Ovary (tissue), 10 donors: Measurements from ENCODE around the gene MPP2. TPM values are rescaled to one million over a fixed set of nuclear protein-coding genes. Genes with fewer than 3 reads are reported as not detected.

ENCODE experiments used
- DNase-seq, 5 donors: peaks; one replicate each; pipeline ENCODE4 v3.0.0-alpha.2; 2019 to 2020
- H3K27ac ChIP-seq, 2 donors: fragments of 200-600 bp; one replicate each; pipeline versions ENCODE4 v1.5.1 to v1.8.0; 2019 to 2022
- H3K27me3 ChIP-seq: fragments of 200-600 bp; one replicate; pipeline ENCODE4 v1.8.0; 2022
- H3K36me3 ChIP-seq: fragments of 200-600 bp; sonication (generic); one replicate; pipeline ENCODE4 v1.5.1; 2019
- H3K4me1 ChIP-seq: one replicate; pipeline ENCODE4 v1.8.1; 2013; ENCODE audit warnings: mild to moderate bottlenecking, moderate library complexity; ENCODE audit not compliant: insufficient read depth
- H3K4me3 ChIP-seq: fragments of 200-600 bp; sonication (generic); one replicate; pipeline ENCODE4 v1.5.1; 2017
- H3K9me3 ChIP-seq, 2 donors: fragments of 200-600 bp in 1 of 2; sonication (generic) in 1 of 2; one replicate each; pipeline versions ENCODE4 v1.5.1 to v1.8.1; 2013 to 2019; ENCODE audit warnings: mild to moderate bottlenecking in 1 of 2, moderate library complexity in 1 of 2
- CTCF ChIP-seq, 3 donors: fragments of 450-650 bp in 2 of 3; fragments of 200-600 bp in 1 of 3; IDR thresholded peaks; one replicate each; pipeline versions ENCODE4 v1.5.1 to v1.8.0; 2016 to 2022; ENCODE audit warnings: antibody characterized with exemption in 3 of 3, mild to moderate bottlenecking in 1 of 3
- EP300 ChIP-seq: sonication (generic); formaldehyde crosslinking; IDR thresholded peaks from one replicate; pipeline ENCODE4 v1.6.1; 2017; ENCODE audit warnings: antibody characterized with exemption
- POLR2A ChIP-seq: fragments of 450-650 bp; IDR thresholded peaks from one replicate; pipeline ENCODE4 v1.6.1; 2017; ENCODE audit warnings: antibody characterized with exemption, mild to moderate bottlenecking, moderate library complexity
- WGBS, 3 donors: extraction: QIAGEN DNeasy Blood & Tissue Kit in 1 of 3; methylation state at CpG; one replicate each; pipeline versions ENCODE4 v1.1.5 to v1.1.7; 2013 to 2017; 5-methylcytosine and 5-hydroxymethylcytosine counted together
- intact Hi-C, 4 donors: fragments of 100-400 bp; cut with DNase I; formaldehyde crosslinking; loops; one replicate each; pipeline versions ENCODE4 v1.11.0 to v1.15.1; 2022 to 2023
- long read RNA-seq, 3 donors: library from polyadenylated mRNA in 2 of 3; unstranded in 2 of 3; transcript quantifications; one replicate each; pipeline ENCODE4 v2.0.0 and lab custom pipeline, GENCODE V29; 2021 to 2026
- polyA plus RNA-seq, 2 donors: library from polyadenylated mRNA; stranded (reverse); fragments of 200-250 nt in 1 of 2; fragments of 350-450 nt in 1 of 2; fragmentation: Illumina TruSeq in 1 of 2; extraction: RNeasy Lipid Tissue Mini Kit (QIAGEN cat#74804) in 1 of 2; gene quantifications; one replicate each; pipeline ENCODE4 v1.2.3, GENCODE V29; 2013 to 2014
- total RNA-seq, 7 donors: library from RNA; depleted of rRNA in 2 of 7; stranded (reverse); fragments of >200 nt in 2 of 7; fragmentation: NEBNext Ultra II Directional in 3 of 7; extraction: Animal tissue kit (Norgen Biotek cat#: 25700) in 3 of 7; gene quantifications; one replicate each; pipeline versions ENCODE4 v1.1.0 to v1.2.4, GENCODE V29; 2016 to 2023
- donor health status: DM: no; HTN: no; CAD: no; lungs with moderate emphysema.
- donor health status: DM: no; HTN: no; CAD: no.
- donor health status: Bipolar disorder and iron deficiency.
- donor health status: DM: yes; HTN: yes; CAD: no.
- donor health status: DM: no; HTN: no; CAD: no.
- donor health status: DM: yes; HTN: yes; CAD: no.

The MPP2 gene
- total RNA-seq (1 to 10 TPM; 3.3 to 6.5 (median 5.6) TPM), polyA plus RNA-seq (1 to 10 TPM; 2.6 to 2.9 TPM)
- long read RNA-seq, donor 1, partial matches to known transcripts, result 8 of 13 reads
- long read RNA-seq, donor 1, other reads (novel, unspliced or antisense), result 5 of 13 reads
- long read RNA-seq, donor 2, full-length matches to known transcripts, result 9 of 19 reads
- long read RNA-seq, donor 2, partial matches to known transcripts, result 10 of 19 reads
- long read RNA-seq, donor 2, other reads (novel, unspliced or antisense), result 0 of 19 reads
- long read RNA-seq, donor 3, partial matches to known transcripts, result 0 of 2 reads
- long read RNA-seq, donor 3, other reads (novel, unspliced or antisense), result 2 of 2 reads

GRCh38 chr17:43907425-43907981, at the start of gene MPP2:
MPP2 (minus strand) TSS chr17:43907536; CDS start chr17:43904460, 3,076 bp downstream.
- 0 to 2% (median 1%) methylated on average over 36 of the region's 36 CpGs for WGBS, 3 donors
- DNase-seq, result peak; percentile 66 to 83 (median 77)
- Histone ChIP-seq H3K27ac (peak within 1 kb of the TSS; percentile 9 to 68), H3K9me3 (no peaks in the 10 kb centered on the region), H3K27me3 (no peaks in the 10 kb centered on the region), H3K4me1 (peaks cover 10% of the 10 kb centered on the region), H3K36me3 (no peaks in the 10 kb centered on the region), H3K4me3 (peak within 1 kb of the TSS; percentile 57)
- TF ChIP-seq POLR2A (peak; percentile 44), CTCF (IDR thresholded peaks at IDR 0.05) (peak in 2 of 3 donors; percentile 24 to 54), EP300 (no peak)
- intact Hi-C loops, result no loop called here

- TF ChIP-seq CTCF (IDR thresholded peaks at IDR 0.05), result no peak
- no peak for TF ChIP-seq POLR2A
- no peak for TF ChIP-seq EP300
- WGBS, 3 donors, result 75 to 76% (median 75%) methylated on average over 7 to 8 of the region's 8 CpGs
- intact Hi-C loops, result no loop called here
- DNase-seq, result no peak
- no peaks in the 10 kb centered on the region for H3K4me1 ChIP-seq
- H3K27me3 ChIP-seq, result no peaks in the 10 kb centered on the region
- H3K9me3 ChIP-seq, result no peaks in the 10 kb centered on the region
- H3K27ac ChIP-seq, result no peak overlapping the region
- H3K36me3 ChIP-seq, result no peaks in the 10 kb centered on the region
- no peak overlapping the region for H3K4me3 ChIP-seq
Observed at GRCh38 chr17:43956222-43956621, 48.9 kb upstream of the MPP2 start.

- Histone ChIP-seq H3K27ac (no peak within 1 kb of the TSS), H3K27me3 (no peaks in the 10 kb centered on the region), H3K4me3 (no peak within 1 kb of the TSS), H3K4me1 (no peaks in the 10 kb centered on the region), H3K36me3 (no peaks in the 10 kb centered on the region), H3K9me3 (no peaks in the 10 kb centered on the region)
- WGBS, 3 donors, result 34 to 53% (median 47%) methylated on average over 8 to 11 of the region's 11 CpGs
- TF ChIP-seq CTCF (IDR thresholded peaks at IDR 0.05) (no peak), EP300 (no peak), POLR2A (no peak)
- no peak for DNase-seq
- intact Hi-C loops, result no loop called here
Observed at GRCh38 chr17:43953746-43954145, 46.4 kb upstream of the MPP2 start, which contains the start of gene PYY. PYY (minus strand) TSS chr17:43953940; CDS start chr17:43953483, 457 bp downstream.

GRCh38 chr17:43952724-43953666, 45.7 kb upstream of the MPP2 start:
- no peaks in the 10 kb centered on the region for H3K27me3 ChIP-seq
- intact Hi-C loops, result no loop called here
- 5 to 6% (median 6%) methylated on average over 71 to 82 of the region's 82 CpGs for WGBS, 3 donors
- H3K27ac ChIP-seq, result no peak overlapping the region
- no peaks in the 10 kb centered on the region for H3K9me3 ChIP-seq
- no peaks in the 10 kb centered on the region for H3K4me1 ChIP-seq
- no peak overlapping the region for H3K4me3 ChIP-seq
- DNase-seq, result no peak
- H3K36me3 ChIP-seq, result no peaks in the 10 kb centered on the region
- no peak for TF ChIP-seq CTCF (IDR thresholded peaks at IDR 0.05)
- no peak for TF ChIP-seq EP300
- TF ChIP-seq POLR2A, result no peak
